MCF 10A (cell line): ENCODE data around the gene NINJ1. TPM values are rescaled to one million over a fixed set of nuclear protein-coding genes. Genes with fewer than 3 reads are reported as not detected.

Experiments used
- BruUV-seq: library from RNA; stranded (reverse); fragments of 400-500 nt; replicated peaks from 2 replicates; lab custom pipeline; 2021; lab: Mats Ljungman, UMichigan
- CTCF ChIA-PET: fragments of 300-600 bp; sonication (Branson Sonifier 250); formaldehyde crosslinking; extraction: SDS; loops from one replicate; lab custom pipeline; 2021; ENCODE audit warnings: antibody characterized with exemption, inconsistent platforms; lab: Yijun Ruan, JAX
- POLR2A ChIA-PET: fragments of 300-600, 350-650 bp; sonication (Branson Sonifier 250); formaldehyde crosslinking; extraction: SDS; loops from one replicate; lab custom pipeline; 2020; ENCODE audit warnings: antibody characterized with exemption, inconsistent platforms; lab: Yijun Ruan, JAX
- DNase-seq: peaks from one replicate; pipeline ENCODE4 v3.0.0-alpha.2; 2018; ENCODE audit not compliant: unreplicated experiment
- H3K27ac Mint-ChIP-seq: one replicate; pipeline ENCODE4 v1.8.0; 2022; ENCODE audit warnings: mild to moderate bottlenecking, low read depth, mixed read lengths; ENCODE audit not compliant: unreplicated experiment
- H3K27me3 Mint-ChIP-seq: one replicate; pipeline ENCODE4 v1.8.0; 2022; ENCODE audit warnings: mixed read lengths; ENCODE audit not compliant: insufficient read depth, unreplicated experiment
- H3K36me3 Mint-ChIP-seq: one replicate; pipeline ENCODE4 v1.8.0; 2022; ENCODE audit warnings: mild to moderate bottlenecking, moderate library complexity, mixed read lengths; ENCODE audit not compliant: insufficient read depth, unreplicated experiment
- H3K4me1 Mint-ChIP-seq: one replicate; pipeline ENCODE4 v1.8.0; 2022; ENCODE audit warnings: mixed read lengths; ENCODE audit not compliant: insufficient read depth, unreplicated experiment
- H3K4me3 Mint-ChIP-seq: one replicate; pipeline ENCODE4 v1.8.0; 2022; ENCODE audit warnings: mild to moderate bottlenecking, moderate library complexity, mixed read lengths; ENCODE audit not compliant: unreplicated experiment
- H3K9me3 Mint-ChIP-seq: one replicate; pipeline ENCODE4 v1.8.0; 2022; ENCODE audit warnings: mixed read lengths; ENCODE audit not compliant: unreplicated experiment
- CTCF ChIP-seq: fragments of 200-600 bp; IDR thresholded peaks from one replicate; pipeline ENCODE4 v1.8.0; 2022; ENCODE audit warnings: antibody characterized with exemption, mild to moderate bottlenecking; ENCODE audit not compliant: unreplicated experiment
- intact Hi-C: fragments of 100-400 bp; cut with micrococcal nuclease; formaldehyde crosslinking; loops from 2 replicates; pipeline ENCODE4 v1.14.1; 2022
- total RNA-seq: library from RNA; stranded (reverse); gene quantifications from 2 replicates; pipeline ENCODE4 v1.2.3, GENCODE V29; 2022

Gene NINJ1
- total RNA-seq, 1 experiment from 2014 or later: 64.7 TPM

- CTCF ChIA-PET: interaction anchor here (1.0 kb wide), 1 partner anchor 19 kb away, joined by 4 read pairs; no protein-coding TSS in a partner anchor
- Mint-ChIP-seq H3K36me3 (peaks cover 61% of the 10 kb centered on the region), H3K27me3 (no peaks in the 10 kb centered on the region), H3K4me3 (no peak overlapping the region), H3K27ac (peak overlapping the region; percentile 22), H3K4me1 (peaks cover 18% of the 10 kb centered on the region), H3K9me3 (no peaks in the 10 kb centered on the region)
- BruUV-seq: no TSS peak
- no peak for TF ChIP-seq CTCF
- no peak for DNase-seq
- intact Hi-C loops: no loop called here
- POLR2A ChIA-PET: no interaction called here
Observed at GRCh38 chr9:93128011-93128714, 5.9 kb downstream of the NINJ1 start.

- no peak overlapping the region for H3K4me3 Mint-ChIP-seq
- CTCF ChIA-PET: interaction anchor here (0.5 to 1.0 kb wide), 4 partner anchors 19 to 886 kb away, joined by 3 to 4 read pairs (median 3); no protein-coding TSS in a partner anchor
- no peak for DNase-seq
- BruUV-seq: no TSS peak
- no peak overlapping the region for H3K27ac Mint-ChIP-seq
- TF ChIP-seq CTCF: no peak
- POLR2A ChIA-PET: no interaction called here
- no peaks in the 10 kb centered on the region for H3K9me3 Mint-ChIP-seq
- intact Hi-C loops: no loop called here
- H3K36me3 Mint-ChIP-seq: peaks cover 67% of the 10 kb centered on the region
- H3K4me1 Mint-ChIP-seq: peaks cover 13% of the 10 kb centered on the region
- no peaks in the 10 kb centered on the region for H3K27me3 Mint-ChIP-seq
Observed at GRCh38 chr9:93127395-93127911, 6.6 kb downstream of the NINJ1 start.

GRCh38 chr9:93126825-93127368 is 7.2 kb downstream of the NINJ1 start:
- H3K36me3 Mint-ChIP-seq: peaks cover 67% of the 10 kb centered on the region
- no peak overlapping the region for H3K27ac Mint-ChIP-seq
- H3K4me3 Mint-ChIP-seq: no peak overlapping the region
- intact Hi-C loops: no loop called here
- no TSS peak for BruUV-seq
- no peak for DNase-seq
- POLR2A ChIA-PET: no interaction called here
- CTCF ChIA-PET: interaction anchor here (0.5 to 1.0 kb wide), 4 partner anchors 18 to 887 kb away, joined by 3 to 4 read pairs (median 3); no protein-coding TSS in a partner anchor
- no peaks in the 10 kb centered on the region for H3K27me3 Mint-ChIP-seq
- H3K9me3 Mint-ChIP-seq: no peaks in the 10 kb centered on the region
- no peak for TF ChIP-seq CTCF
- H3K4me1 Mint-ChIP-seq: peaks cover 7% of the 10 kb centered on the region

- POLR2A ChIA-PET: no interaction called here
- Mint-ChIP-seq H3K4me3 (no peak overlapping the region), H3K27ac (no peak overlapping the region), H3K9me3 (no peaks in the 10 kb centered on the region), H3K36me3 (peaks cover 62% of the 10 kb centered on the region), H3K4me1 (peaks cover 7% of the 10 kb centered on the region), H3K27me3 (no peaks in the 10 kb centered on the region)
- intact Hi-C loops: no loop called here
- BruUV-seq: no TSS peak
- CTCF ChIA-PET: interaction anchor here (0.7 to 1.2 kb wide), 3 partner anchors 17 to 61 kb away, joined by 3 read pairs; no protein-coding TSS in a partner anchor
- TF ChIP-seq CTCF: no peak
- no peak for DNase-seq
Observed at GRCh38 chr9:93126151-93126781, 7.8 kb downstream of the NINJ1 start.
